Peyer's patch (tissue), 4 donors: ENCODE measurements around the gene ADGRG1.

Experiments
- CTCF ChIP-seq, 6 experiments: fragments of 450-650 bp in 4 of 6; fragments of 200-600 bp in 2 of 6; sonication (generic) in 1 of 6; IDR thresholded peaks; one replicate each; pipeline ENCODE4 v1.5.1; 2017 to 2019; ENCODE audit warnings: antibody characterized with exemption in 6 of 6, mild to moderate bottlenecking in 3 of 6, moderate library complexity in 1 of 6
- POLR2A ChIP-seq, 2 donors: fragments of 450-650 bp; IDR thresholded peaks; one replicate each; pipeline ENCODE4 v1.5.1; 2017; ENCODE audit warnings: antibody characterized with exemption in 2 of 2, mild to moderate bottlenecking in 2 of 2, moderate library complexity in 2 of 2

- TF ChIP-seq CTCF (IDR thresholded peaks at IDR 0.05) (no peak), POLR2A (IDR thresholded peaks at IDR 0.05) (no peak)
Measured at GRCh38 chr16:57695680-57696069, 67.2 kb downstream of the ADGRG1 start.
